HCT116 (cell line): ENCODE results near the gene PEF1. TPM values are rescaled to one million over a fixed set of nuclear protein-coding genes. Genes with fewer than 3 reads are reported as not detected.

Experiments used
- ATAC-seq: fragments of 200-7000 bp; cut with Tn5 transposase; 2 replicates; pipeline ENCODE4 v1.9.1; 2020; ENCODE audit warnings: mild to moderate bottlenecking, moderate library complexity
- BruUV-seq: library from RNA; stranded (reverse); fragments of 400-500 nt; replicated peaks from 2 replicates; lab custom pipeline; 2021; lab: Mats Ljungman, UMichigan
- CTCF ChIA-PET: fragments of 300-600 bp; sonication (Branson Sonifier 250); formaldehyde crosslinking; loops from one replicate; lab custom pipeline; 2021; ENCODE audit warnings: antibody characterized with exemption; lab: Charles Lee
- POLR2A ChIA-PET: fragments of 300-600, 350-600 bp; sonication (Branson Sonifier 250); formaldehyde crosslinking; loops from one replicate; lab custom pipeline; 2021; ENCODE audit warnings: antibody characterized with exemption; lab: Charles Lee
- RAD21 ChIA-PET, 2 experiments: fragments of 300-600 bp; sonication (Branson Sonifier 250); formaldehyde crosslinking; loops; one replicate each; lab custom pipeline; 2023; ENCODE audit warnings: low total read pairs in 2 of 2; ENCODE audit not compliant: uncharacterized antibody in 2 of 2, unreplicated experiment in 2 of 2, low non-redundant PET in 1 of 2; lab: Charles Lee
- DNase-seq: peaks from one replicate; pipeline ENCODE4 v3.0.0-alpha.2; 2010; ENCODE audit warnings: low read depth, low spot score
- H2AFZ ChIP-seq: fragments of 200-600 bp; shearing (Covaris generic), sonication (generic); 2 replicates; pipeline ENCODE4 v1.6.1; 2017; ENCODE audit warnings: low read depth, mixed run types, mixed read lengths, antibody characterized with exemption, low read length; ENCODE audit not compliant: poor library complexity, severe bottlenecking
- H3K27ac ChIP-seq: 2 replicates; pipeline ENCODE4 v1.5.1; 2012; ENCODE audit warnings: low read depth, low read length
- H3K27me3 ChIP-seq: fragments of 200-600 bp; sonication (generic); 2 replicates; pipeline ENCODE4 v1.6.1; 2016; ENCODE audit warnings: mixed run types, low read length, mixed read lengths; ENCODE audit not compliant: insufficient read depth
- H3K36me3 ChIP-seq, 2 experiments: fragments of 200-500 bp in 1 of 2; fragments of 200-600 bp in 1 of 2; sonication (Bioruptor generic) in 1 of 2; sonication (generic) in 1 of 2; 2 replicates each; pipeline versions ENCODE4 v1.5.1 to v1.6.1; 2014 to 2016; ENCODE audit warnings: low read length in 2 of 2, inconsistent platforms in 1 of 2, mixed read lengths in 1 of 2, mixed run types in 1 of 2; ENCODE audit not compliant: insufficient read depth in 2 of 2, control insufficient read depth in 1 of 2
- H3K4me1 ChIP-seq, 2 experiments: fragments of 200-600 bp in 1 of 2; sonication (generic) in 1 of 2; 2 replicates each; pipeline versions ENCODE4 v1.5.1 to v1.6.1; 2012 to 2017; ENCODE audit warnings: low read length in 2 of 2, inconsistent platforms in 1 of 2, mild to moderate bottlenecking in 1 of 2, mixed read lengths in 1 of 2, mixed run types in 1 of 2, moderate library complexity in 1 of 2; ENCODE audit not compliant: insufficient read depth in 2 of 2, control insufficient read depth in 1 of 2
- H3K4me2 ChIP-seq: fragments of 200-600 bp; sonication (generic); 2 replicates; pipeline ENCODE4 v1.6.1; 2017; ENCODE audit warnings: mixed run types, low read length, mixed read lengths
- H3K4me3 ChIP-seq, 2 experiments: fragments of 200-600 bp in 1 of 2; sonication (generic) in 1 of 2; replicated peaks in 1 of 2; 2 replicates each; pipeline ENCODE4 v1.5.1; 2011 to 2016; ENCODE audit warnings: low read length in 2 of 2, control low read depth in 1 of 2, low read depth in 1 of 2, mild to moderate bottlenecking in 1 of 2, mixed read lengths in 1 of 2, mixed run types in 1 of 2
- H3K79me2 ChIP-seq: fragments of 200-600 bp; sonication (generic); 2 replicates; pipeline ENCODE4 v1.6.1; 2017; ENCODE audit warnings: mild to moderate bottlenecking, mixed run types, low read length, moderate library complexity, mixed read lengths; ENCODE audit not compliant: insufficient read depth
- H3K9ac ChIP-seq: fragments of 200-600 bp; sonication (generic); 2 replicates; pipeline ENCODE4 v1.6.1; 2016; ENCODE audit warnings: low read length, mixed read lengths
- H3K9me2 ChIP-seq: fragments of 200-600 bp; sonication (generic), shearing (Covaris generic); 2 replicates; pipeline ENCODE4 v1.6.1; 2017; ENCODE audit warnings: mixed run types, mild to moderate bottlenecking, moderate library complexity; ENCODE audit not compliant: insufficient read depth
- H3K9me3 ChIP-seq, 2 experiments: fragments of 200-500 bp in 1 of 2; fragments of 200-600 bp in 1 of 2; sonication (Bioruptor generic) in 1 of 2; sonication (generic) in 1 of 2; 2 replicates each; pipeline ENCODE4 v1.6.1; 2014 to 2017; ENCODE audit warnings: low read length in 2 of 2, mixed read lengths in 2 of 2, inconsistent platforms in 1 of 2, low read depth in 1 of 2, mild to moderate bottlenecking in 1 of 2, mixed run types in 1 of 2, moderate library complexity in 1 of 2; ENCODE audit not compliant: control insufficient read depth in 1 of 2, insufficient read depth in 1 of 2
- H4K20me1 ChIP-seq: fragments of 200-600 bp; sonication (generic), shearing (Covaris generic); 2 replicates; pipeline ENCODE4 v1.6.1; 2017; ENCODE audit warnings: mixed run types, mild to moderate bottlenecking, moderate library complexity; ENCODE audit not compliant: insufficient read depth
- CEBPB ChIP-seq: IDR thresholded peaks from 2 replicates; pipeline ENCODE4 v1.6.1; 2012; ENCODE audit warnings: low read depth
- CTCF ChIP-seq, 3 experiments: fragments of 200-600 bp in 1 of 3; sonication (generic) in 1 of 3; IDR thresholded peaks in 2 of 3; conservative IDR thresholded peaks in 1 of 3; 2 replicates each; pipeline ENCODE4 v1.5.1; 2012 to 2017; ENCODE audit warnings: low read depth in 2 of 3, low read length in 2 of 3, antibody characterized with exemption in 1 of 3, borderline replicate concordance in 1 of 3, control low read depth in 1 of 3, mild to moderate bottlenecking in 1 of 3, mixed read lengths in 1 of 3, mixed run types in 1 of 3, moderate library complexity in 1 of 3; ENCODE audit not compliant: insufficient read depth in 1 of 3
- EZH2phosphoT487 ChIP-seq: fragments of 200-600 bp; IDR thresholded peaks from 2 replicates; pipeline ENCODE4 v1.6.1; 2018; ENCODE audit warnings: antibody characterized with exemption, borderline replicate concordance
- POLR2A ChIP-seq: IDR thresholded peaks from 2 replicates; pipeline ENCODE4 v1.7.0; 2011; ENCODE audit warnings: borderline replicate concordance; ENCODE audit not compliant: insufficient read depth, insufficient read length; ENCODE audit errors: extremely low read depth
- YY1 ChIP-seq: IDR thresholded peaks from 2 replicates; pipeline ENCODE4 v1.6.1; 2011; ENCODE audit warnings: low read length, low read depth, moderate library complexity, mild to moderate bottlenecking; ENCODE audit not compliant: insufficient replicate concordance; ENCODE audit errors: extremely low read depth
- intact Hi-C: fragments of 100-400 bp; cut with micrococcal nuclease; formaldehyde crosslinking; loops from 2 replicates; pipeline ENCODE4 v1.10.0; 2022
- total RNA-seq: library from RNA; stranded (reverse); gene quantifications from one replicate; pipeline ENCODE4 v1.2.1, GENCODE V29; 2021; ENCODE audit not compliant: unreplicated experiment

PEF1 gene
- total RNA-seq, 1 experiment from 2014 or later = 37.6 TPM

GRCh38 chr1:31668303-31668883 is 23.7 kb upstream of the PEF1 start:
- Histone ChIP-seq H3K9ac (no peak overlapping the region), H3K9me3 (no peaks in the 10 kb centered on the region), H3K36me3 (no peaks in the 10 kb centered on the region), H3K27me3 (no peaks in the 10 kb centered on the region), H3K4me3 (no peak overlapping the region), H3K27ac (no peak overlapping the region), H3K79me2 (no peaks in the 10 kb centered on the region), H3K4me1 (peaks cover 23 to 29% of the 10 kb centered on the region in 2 experiments), H4K20me1 (no peaks in the 10 kb centered on the region), H3K4me2 (no peak overlapping the region), H3K9me2 (no peaks in the 10 kb centered on the region), H2AFZ (no peak overlapping the region)
- RAD21 ChIA-PET = interaction anchor here in 1 of 2 experiments (0.8 kb wide), 1 partner anchor 121 kb away, joined by 5 read pairs; no protein-coding TSS in a partner anchor
- POLR2A ChIA-PET = no interaction called here
- CTCF ChIA-PET = interaction anchor here (1.7 kb wide), 1 partner anchor 120 kb away, joined by 5 read pairs; no protein-coding TSS in a partner anchor
- no peak for DNase-seq
- ATAC-seq = no peak
- intact Hi-C loops = loop anchor here (10.0 kb wide), 1 partner anchor 296 kb away; no protein-coding TSS in a partner anchor
- no peak for TF ChIP-seq POLR2A
- no peak for TF ChIP-seq CEBPB
- BruUV-seq = no TSS peak

GRCh38 chr1:31667065-31667785 is 22.5 kb upstream of the PEF1 start:
- no peak for ATAC-seq
- no peaks in the 10 kb centered on the region for H3K79me2 ChIP-seq
- H3K9me3 ChIP-seq = no peaks in the 10 kb centered on the region
- H3K4me3 ChIP-seq = no peak overlapping the region
- TF ChIP-seq EZH2phosphoT487 = no peak
- no peak for TF ChIP-seq YY1
- TF ChIP-seq CTCF (IDR thresholded peaks at IDR 0.05 in 2 of 3, conservative IDR thresholded peaks at IDR 0.05 in 1 of 3; ENCODE audit: borderline replicate concordance in 1 of 3, insufficient read depth in 1 of 3, low read depth in 2 of 3, low read length in 2 of 3) = no peak
- no TSS peak for BruUV-seq
- no peak overlapping the region for H2AFZ ChIP-seq
- no peak overlapping the region for H3K27ac ChIP-seq
- no peak for DNase-seq
- no peaks in the 10 kb centered on the region for H3K36me3 ChIP-seq
- H3K9ac ChIP-seq = no peak overlapping the region
- peaks cover 23 to 29% of the 10 kb centered on the region in 2 experiments for H3K4me1 ChIP-seq
- CTCF ChIA-PET = interaction anchor here (1.2 to 6.0 kb wide), 3 partner anchors 121 to 297 kb away, joined by 3 to 105 read pairs (median 5); no protein-coding TSS in a partner anchor
- no peaks in the 10 kb centered on the region for H3K9me2 ChIP-seq
- POLR2A ChIA-PET = no interaction called here
- no peaks in the 10 kb centered on the region for H3K27me3 ChIP-seq
- intact Hi-C loops = loop anchor here (10.0 kb wide), 1 partner anchor 298 kb away; no protein-coding TSS in a partner anchor
- RAD21 ChIA-PET = no interaction called here
- peak overlapping the region; percentile 45 for H3K4me2 ChIP-seq
- no peaks in the 10 kb centered on the region for H4K20me1 ChIP-seq
